Liver (tissue), 9 donors: ENCODE measurements around the gene RRP1. TPM values are rescaled to one million over a fixed set of nuclear protein-coding genes. Genes with fewer than 3 reads are reported as not detected.
A peak's percentile ranks its signal among the peaks of the same experiment; 100 is the strongest.

ENCODE experiments used
- DNase-seq: peaks from one replicate; pipeline ENCODE4 v3.0.0-alpha.2; 2017; ENCODE audit warnings: low spot score
- H3K27ac ChIP-seq, 2 donors: one replicate each; pipeline ENCODE4 v1.7.0; 2013; ENCODE audit warnings: inconsistent platforms in 2 of 2, low read length in 2 of 2, control low read depth in 1 of 2, low read depth in 1 of 2, mild to moderate bottlenecking in 1 of 2
- H3K27me3 ChIP-seq, 4 donors: one replicate each; pipeline versions ENCODE4 v1.6.1 to v1.7.0; 2013; ENCODE audit warnings: low read length in 3 of 4, inconsistent platforms in 1 of 4, mild to moderate bottlenecking in 1 of 4, moderate library complexity in 1 of 4; ENCODE audit not compliant: control insufficient read depth in 4 of 4, insufficient read depth in 4 of 4
- H3K36me3 ChIP-seq, 4 donors: one replicate each; pipeline versions ENCODE4 v1.6.1 to v1.7.0; 2013; ENCODE audit warnings: low read length in 3 of 4, mild to moderate bottlenecking in 3 of 4, low read depth in 1 of 4, moderate library complexity in 1 of 4; ENCODE audit not compliant: control insufficient read depth in 4 of 4, insufficient read depth in 3 of 4
- H3K4me1 ChIP-seq, 4 donors: one replicate each; pipeline versions ENCODE4 v1.6.1 to v1.7.0; 2013; ENCODE audit warnings: low read length in 3 of 4, mild to moderate bottlenecking in 3 of 4, moderate library complexity in 1 of 4; ENCODE audit not compliant: control insufficient read depth in 4 of 4, insufficient read depth in 4 of 4
- H3K4me3 ChIP-seq, 3 donors: one replicate each; pipeline versions ENCODE4 v1.6.1 to v1.7.0; 2013; ENCODE audit warnings: low read length in 3 of 3, control low read depth in 1 of 3, low read depth in 1 of 3, mild to moderate bottlenecking in 1 of 3
- H3K9ac ChIP-seq, 2 donors: one replicate each; pipeline ENCODE4 v1.7.0; 2013; ENCODE audit warnings: low read length in 2 of 2, mild to moderate bottlenecking in 2 of 2, moderate library complexity in 2 of 2, control low read depth in 1 of 2, low read depth in 1 of 2
- H3K9me3 ChIP-seq, 4 donors: one replicate each; pipeline versions ENCODE4 v1.6.1 to v1.7.0; 2013; ENCODE audit warnings: low read length in 3 of 4; ENCODE audit not compliant: control insufficient read depth in 4 of 4
- EGR1 ChIP-seq, 2 donors: IDR thresholded peaks; 2 replicates each; pipeline ENCODE4 v1.6.1; 2016 to 2018; ENCODE audit warnings: antibody characterized with exemption in 2 of 2, low read depth in 2 of 2
- FOXA1 ChIP-seq: IDR thresholded peaks from 2 replicates; pipeline ENCODE4 v1.6.1; 2016; ENCODE audit warnings: antibody characterized with exemption
- FOXA2 ChIP-seq: IDR thresholded peaks from 2 replicates; pipeline ENCODE4 v1.6.1; 2016; ENCODE audit warnings: antibody characterized with exemption
- GABPA ChIP-seq, 2 donors: IDR thresholded peaks in 1 of 2; conservative IDR thresholded peaks in 1 of 2; 2 replicates each; pipeline ENCODE4 v1.6.1; 2016; ENCODE audit warnings: antibody characterized with exemption in 2 of 2, mild to moderate bottlenecking in 1 of 2, moderate library complexity in 1 of 2
- HNF4A ChIP-seq, 2 donors: conservative IDR thresholded peaks; 2 replicates each; pipeline ENCODE4 v1.6.1; 2016; ENCODE audit warnings: antibody characterized with exemption in 2 of 2, mild to moderate bottlenecking in 2 of 2
- HNF4G ChIP-seq: IDR thresholded peaks from 2 replicates; pipeline ENCODE4 v1.6.1; 2016; ENCODE audit warnings: antibody characterized with exemption
- JUND ChIP-seq, 2 donors: IDR thresholded peaks; 2 replicates each; pipeline ENCODE4 v1.6.1; 2016; ENCODE audit warnings: antibody characterized with exemption in 2 of 2
- NR2F2 ChIP-seq: IDR thresholded peaks from 2 replicates; pipeline ENCODE4 v1.6.1; 2016; ENCODE audit warnings: antibody characterized with exemption
- RAD21 ChIP-seq, 2 donors: IDR thresholded peaks; 2 replicates each; pipeline ENCODE4 v1.6.1; 2016; ENCODE audit warnings: antibody characterized with exemption in 2 of 2, mild to moderate bottlenecking in 2 of 2
- RXRA ChIP-seq, 2 donors: IDR thresholded peaks; 2 replicates each; pipeline ENCODE4 v1.6.1; 2017 to 2018; ENCODE audit warnings: antibody characterized with exemption in 2 of 2, mild to moderate bottlenecking in 1 of 2
- SP1 ChIP-seq: IDR thresholded peaks from 2 replicates; pipeline ENCODE4 v1.6.1; 2018; ENCODE audit warnings: antibody characterized with exemption, mild to moderate bottlenecking
- TAF1 ChIP-seq: conservative IDR thresholded peaks from 2 replicates; pipeline ENCODE4 v1.6.1; 2016; ENCODE audit warnings: antibody characterized with exemption, mild to moderate bottlenecking
- YY1 ChIP-seq: IDR thresholded peaks from 2 replicates; pipeline ENCODE4 v1.6.1; 2016; ENCODE audit warnings: antibody characterized with exemption, mild to moderate bottlenecking
- WGBS: extraction: QIAGEN DNeasy Blood & Tissue Kit; methylation state at CpG from one replicate; pipeline ENCODE4 v1.1.7; 2013; 5-methylcytosine and 5-hydroxymethylcytosine counted together
- polyA plus RNA-seq, 2 donors: library from polyadenylated mRNA; stranded (reverse) in 1 of 2; unstranded in 1 of 2; fragments of 200-250 nt in 1 of 2; fragments of >200 nt in 1 of 2; fragmentation: Nextera tagmentation in 1 of 2; extraction: Ambion mirVana in 1 of 2; gene quantifications; one replicate each; pipeline versions ENCODE4 v1.2.1 to v1.2.3, GENCODE V29; 2013 to 2015
- total RNA-seq, 2 donors: library from RNA; depleted of rRNA; stranded (reverse); fragments of >200 nt; gene quantifications; one replicate each; pipeline ENCODE4 v1.2.3, GENCODE V29; 2014
- TF ChIP-seq, protein P1 (sequence below): fragments of 150-350 bp; IDR thresholded peaks from 2 replicates; pipeline ENCODE4 v1.5.1; 2017; ENCODE audit warnings: improper control_type of control experiment, low read depth, low read length; ENCODE audit not compliant: missing input control
- TF ChIP-seq, protein P2 (sequence below): IDR thresholded peaks from 2 replicates; pipeline ENCODE4 v1.6.1; 2016; ENCODE audit warnings: antibody characterized with exemption
- TF ChIP-seq, protein P3 (sequence below): IDR thresholded peaks from 2 replicates; pipeline ENCODE4 v1.6.1; 2016; ENCODE audit warnings: antibody characterized with exemption
- TF ChIP-seq, protein P4 (sequence below): IDR thresholded peaks from 2 replicates; pipeline ENCODE4 v1.6.1; 2016; ENCODE audit warnings: antibody characterized with exemption
- TF ChIP-seq, protein P5 (sequence below): IDR thresholded peaks from 2 replicates; pipeline ENCODE4 v1.6.1; 2016; ENCODE audit warnings: antibody characterized with exemption, mild to moderate bottlenecking
- donor health status: healthy.
- donor health status: healthy.
- donor health status: healthy.
- donor health status: healthy.
- donor health status: healthy.

RRP1 gene
- total and polyA plus RNA-seq, 4 donors = 5.4 to 15.0 (median 7.7) TPM

DNA sequence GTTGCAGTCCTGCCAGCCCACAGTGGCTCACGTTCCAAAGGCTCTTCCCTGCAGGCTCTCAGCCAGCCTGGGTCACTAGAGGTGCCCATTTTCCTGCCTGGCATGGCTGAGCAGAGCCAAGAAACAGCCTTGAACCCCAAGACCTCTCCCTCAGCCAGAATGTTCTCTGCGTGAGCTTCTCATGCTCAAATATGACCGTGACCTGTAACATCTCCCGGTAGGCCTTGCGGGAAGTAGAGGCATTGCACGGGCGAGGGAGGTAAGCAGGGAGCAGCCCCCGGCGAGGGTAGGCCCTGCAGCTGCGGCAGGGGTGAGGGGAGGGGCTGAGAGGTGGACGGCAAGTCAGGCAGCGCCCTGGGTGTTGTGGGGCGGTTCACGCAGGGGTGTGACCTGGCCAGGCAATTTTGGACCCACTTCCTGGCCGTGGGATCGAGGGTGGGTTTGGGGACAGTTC is 20.0 kb downstream of the RRP1 start:
- no peak overlapping the region for H3K9ac ChIP-seq
- H3K27ac ChIP-seq = peak overlapping the region in 1 of 2 donors; percentile 6
- peaks cover 12 to 47% (median 34%) of the 10 kb centered on the region in 4 donors for H3K4me1 ChIP-seq
- 52% methylated on average over 16 of the region's 16 CpGs for WGBS
- no peaks in the 10 kb centered on the region for H3K27me3 ChIP-seq
- no peaks in the 10 kb centered on the region for H3K9me3 ChIP-seq
- TF ChIP-seq RAD21 (IDR thresholded peaks at IDR 0.05) (no peak), FOXA2 (no peak), SP1 (peak; percentile 40), NR2F2 (no peak), HNF4G (no peak), YY1 (no peak), GABPA (IDR thresholded peaks at IDR 0.05 in 1 of 2, conservative IDR thresholded peaks at IDR 0.05 in 1 of 2) (no peak), HNF4A (conservative IDR thresholded peaks at IDR 0.05) (peak; percentile 16 to 46), EGR1 (IDR thresholded peaks at IDR 0.05; ENCODE audit: low read depth in 2 of 2) (no peak), RXRA (IDR thresholded peaks at IDR 0.05) (peak; percentile 58 to 82), FOXA1 (no peak), JUND (IDR thresholded peaks at IDR 0.05) (no peak), TAF1 (no peak)
- TF ChIP-seq, protein P1, sequence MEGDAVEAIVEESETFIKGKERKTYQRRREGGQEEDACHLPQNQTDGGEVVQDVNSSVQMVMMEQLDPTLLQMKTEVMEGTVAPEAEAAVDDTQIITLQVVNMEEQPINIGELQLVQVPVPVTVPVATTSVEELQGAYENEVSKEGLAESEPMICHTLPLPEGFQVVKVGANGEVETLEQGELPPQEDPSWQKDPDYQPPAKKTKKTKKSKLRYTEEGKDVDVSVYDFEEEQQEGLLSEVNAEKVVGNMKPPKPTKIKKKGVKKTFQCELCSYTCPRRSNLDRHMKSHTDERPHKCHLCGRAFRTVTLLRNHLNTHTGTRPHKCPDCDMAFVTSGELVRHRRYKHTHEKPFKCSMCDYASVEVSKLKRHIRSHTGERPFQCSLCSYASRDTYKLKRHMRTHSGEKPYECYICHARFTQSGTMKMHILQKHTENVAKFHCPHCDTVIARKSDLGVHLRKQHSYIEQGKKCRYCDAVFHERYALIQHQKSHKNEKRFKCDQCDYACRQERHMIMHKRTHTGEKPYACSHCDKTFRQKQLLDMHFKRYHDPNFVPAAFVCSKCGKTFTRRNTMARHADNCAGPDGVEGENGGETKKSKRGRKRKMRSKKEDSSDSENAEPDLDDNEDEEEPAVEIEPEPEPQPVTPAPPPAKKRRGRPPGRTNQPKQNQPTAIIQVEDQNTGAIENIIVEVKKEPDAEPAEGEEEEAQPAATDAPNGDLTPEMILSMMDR = no peak
- TF ChIP-seq, protein P2, sequence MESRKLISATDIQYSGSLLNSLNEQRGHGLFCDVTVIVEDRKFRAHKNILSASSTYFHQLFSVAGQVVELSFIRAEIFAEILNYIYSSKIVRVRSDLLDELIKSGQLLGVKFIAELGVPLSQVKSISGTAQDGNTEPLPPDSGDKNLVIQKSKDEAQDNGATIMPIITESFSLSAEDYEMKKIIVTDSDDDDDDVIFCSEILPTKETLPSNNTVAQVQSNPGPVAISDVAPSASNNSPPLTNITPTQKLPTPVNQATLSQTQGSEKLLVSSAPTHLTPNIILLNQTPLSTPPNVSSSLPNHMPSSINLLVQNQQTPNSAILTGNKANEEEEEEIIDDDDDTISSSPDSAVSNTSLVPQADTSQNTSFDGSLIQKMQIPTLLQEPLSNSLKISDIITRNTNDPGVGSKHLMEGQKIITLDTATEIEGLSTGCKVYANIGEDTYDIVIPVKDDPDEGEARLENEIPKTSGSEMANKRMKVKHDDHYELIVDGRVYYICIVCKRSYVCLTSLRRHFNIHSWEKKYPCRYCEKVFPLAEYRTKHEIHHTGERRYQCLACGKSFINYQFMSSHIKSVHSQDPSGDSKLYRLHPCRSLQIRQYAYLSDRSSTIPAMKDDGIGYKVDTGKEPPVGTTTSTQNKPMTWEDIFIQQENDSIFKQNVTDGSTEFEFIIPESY = no peak
- TF ChIP-seq, protein P3, sequence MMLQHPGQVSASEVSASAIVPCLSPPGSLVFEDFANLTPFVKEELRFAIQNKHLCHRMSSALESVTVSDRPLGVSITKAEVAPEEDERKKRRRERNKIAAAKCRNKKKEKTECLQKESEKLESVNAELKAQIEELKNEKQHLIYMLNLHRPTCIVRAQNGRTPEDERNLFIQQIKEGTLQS = no peak
- TF ChIP-seq, protein P4, sequence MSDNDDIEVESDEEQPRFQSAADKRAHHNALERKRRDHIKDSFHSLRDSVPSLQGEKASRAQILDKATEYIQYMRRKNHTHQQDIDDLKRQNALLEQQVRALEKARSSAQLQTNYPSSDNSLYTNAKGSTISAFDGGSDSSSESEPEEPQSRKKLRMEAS = no peak
- TF ChIP-seq, protein P5, sequence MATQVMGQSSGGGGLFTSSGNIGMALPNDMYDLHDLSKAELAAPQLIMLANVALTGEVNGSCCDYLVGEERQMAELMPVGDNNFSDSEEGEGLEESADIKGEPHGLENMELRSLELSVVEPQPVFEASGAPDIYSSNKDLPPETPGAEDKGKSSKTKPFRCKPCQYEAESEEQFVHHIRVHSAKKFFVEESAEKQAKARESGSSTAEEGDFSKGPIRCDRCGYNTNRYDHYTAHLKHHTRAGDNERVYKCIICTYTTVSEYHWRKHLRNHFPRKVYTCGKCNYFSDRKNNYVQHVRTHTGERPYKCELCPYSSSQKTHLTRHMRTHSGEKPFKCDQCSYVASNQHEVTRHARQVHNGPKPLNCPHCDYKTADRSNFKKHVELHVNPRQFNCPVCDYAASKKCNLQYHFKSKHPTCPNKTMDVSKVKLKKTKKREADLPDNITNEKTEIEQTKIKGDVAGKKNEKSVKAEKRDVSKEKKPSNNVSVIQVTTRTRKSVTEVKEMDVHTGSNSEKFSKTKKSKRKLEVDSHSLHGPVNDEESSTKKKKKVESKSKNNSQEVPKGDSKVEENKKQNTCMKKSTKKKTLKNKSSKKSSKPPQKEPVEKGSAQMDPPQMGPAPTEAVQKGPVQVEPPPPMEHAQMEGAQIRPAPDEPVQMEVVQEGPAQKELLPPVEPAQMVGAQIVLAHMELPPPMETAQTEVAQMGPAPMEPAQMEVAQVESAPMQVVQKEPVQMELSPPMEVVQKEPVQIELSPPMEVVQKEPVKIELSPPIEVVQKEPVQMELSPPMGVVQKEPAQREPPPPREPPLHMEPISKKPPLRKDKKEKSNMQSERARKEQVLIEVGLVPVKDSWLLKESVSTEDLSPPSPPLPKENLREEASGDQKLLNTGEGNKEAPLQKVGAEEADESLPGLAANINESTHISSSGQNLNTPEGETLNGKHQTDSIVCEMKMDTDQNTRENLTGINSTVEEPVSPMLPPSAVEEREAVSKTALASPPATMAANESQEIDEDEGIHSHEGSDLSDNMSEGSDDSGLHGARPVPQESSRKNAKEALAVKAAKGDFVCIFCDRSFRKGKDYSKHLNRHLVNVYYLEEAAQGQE = no peak
- no peak overlapping the region for H3K4me3 ChIP-seq
- peaks cover 0 to 2% (median under 1%) of the 10 kb centered on the region in 4 donors for H3K36me3 ChIP-seq
- DNase-seq = no peak
